ENCODE measurements around the gene STK25. TPM values are rescaled to one million over a fixed set of nuclear protein-coding genes. Genes with fewer than 3 reads are reported as not detected.

Gene STK25
- polyA plus RNA-seq, 2 of the 4 experiments (the other 2 are of a cell fraction): 101 to 138 TPM

DNA sequence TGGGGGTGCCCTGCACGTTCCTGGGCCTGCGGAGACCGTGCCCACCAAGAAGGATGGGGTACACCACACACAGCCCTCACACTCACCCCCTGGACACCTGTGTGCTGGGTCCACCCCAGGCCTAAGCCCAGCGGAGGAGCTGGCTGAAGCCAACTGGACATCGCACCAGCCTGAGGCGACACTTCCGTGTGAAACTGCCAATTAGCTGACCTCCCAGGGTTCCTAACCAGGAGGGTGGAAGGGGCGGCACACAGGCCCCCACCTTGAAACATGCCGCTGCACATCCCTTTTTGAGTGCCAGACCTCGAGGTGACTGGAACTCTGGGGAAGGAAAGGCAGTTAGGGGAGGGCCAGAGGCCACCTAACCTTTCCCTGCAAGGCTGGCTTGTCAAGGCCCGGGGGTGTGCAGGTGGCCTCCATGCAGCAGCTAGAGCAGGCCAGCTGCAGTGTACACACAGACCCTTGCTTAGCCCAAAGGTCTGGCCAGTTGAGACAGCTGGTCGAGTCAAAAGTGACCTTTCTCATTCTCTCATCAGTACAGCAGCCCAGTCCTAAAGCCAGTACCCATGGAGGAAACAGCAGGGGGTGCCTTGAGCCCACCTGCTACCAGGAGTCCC is 4.5 kb downstream of the STK25 start:
- Histone ChIP-seq H3K27ac (no peak overlapping the region), H3K4me3 (no peak overlapping the region), H3K4me2 (no peak overlapping the region), H3K9me3 (no peaks in the 10 kb centered on the region), H3K4me1 (peaks cover 8% of the 10 kb centered on the region; the same call in 2 of the 3 replicates)
- no peak for TF ChIP-seq RARB (CRISPR knock-in tag; IDR thresholded peaks at IDR 0.05)
- no peak for TF ChIP-seq MAFK (IDR thresholded peaks at IDR 0.05; ENCODE audit: partially characterized antibody)
- TF ChIP-seq RCOR1 (IDR thresholded peaks at IDR 0.05; ENCODE audit: low read depth, low read length): no peak
- TF ChIP-seq NFE2L2 (conservative IDR thresholded peaks at IDR 0.05; ENCODE audit: low read length): no peak
- TF ChIP-seq KDM1A (IDR thresholded peaks at IDR 0.05; ENCODE audit: low read depth): no peak
- no peak for TF ChIP-seq MYC (IDR thresholded peaks at IDR 0.05; ENCODE audit: borderline replicate concordance, low read length)
- TF ChIP-seq, protein P1, sequence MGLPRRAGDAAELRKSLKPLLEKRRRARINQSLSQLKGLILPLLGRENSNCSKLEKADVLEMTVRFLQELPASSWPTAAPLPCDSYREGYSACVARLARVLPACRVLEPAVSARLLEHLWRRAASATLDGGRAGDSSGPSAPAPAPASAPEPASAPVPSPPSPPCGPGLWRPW (IDR thresholded peaks at IDR 0.05): no peak
- TF ChIP-seq FOSL2 (IDR thresholded peaks at IDR 0.05): no peak
- TF ChIP-seq FOSL2 (CRISPR knock-in tag; IDR thresholded peaks at IDR 0.05): no peak
- 82% methylated on average over 12 of the region's 12 CpGs for WGBS (ENCODE audit: missing lambda C conversion rate)
- POLR2A ChIA-PET: no interaction called here
- CTCF ChIA-PET: interaction anchor here (1.0 to 1.1 kb wide), 3 partner anchors 12 to 131 kb away, joined by 3 to 6 read pairs (median 4); no protein-coding TSS in a partner anchor
- no peak for FAIRE-seq
- no peak for DNase-seq (ENCODE audit: low read depth in 1 of 2, low spot score in 1 of 2)
- no peak for ATAC-seq

DNA sequence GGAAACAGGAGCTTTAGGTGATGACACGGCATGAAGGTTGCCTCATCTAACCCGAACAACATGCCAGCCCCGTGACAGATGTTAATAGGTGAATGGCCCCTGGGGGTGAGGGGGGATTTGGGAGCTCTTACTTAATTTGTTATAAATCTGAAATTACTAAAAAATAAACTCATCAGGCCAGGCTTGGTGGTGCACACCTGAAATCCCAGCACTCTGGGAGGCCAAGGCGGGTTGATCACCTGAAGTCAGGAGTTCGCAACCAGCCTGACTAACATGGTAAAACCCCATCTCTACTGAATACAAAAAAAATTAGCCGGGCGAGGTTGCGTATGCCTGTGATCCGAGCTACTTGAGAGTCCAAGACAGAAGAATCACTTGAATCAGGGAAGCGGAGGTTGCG is 6.1 kb downstream of the STK25 start:
- H3K9me3 ChIP-seq: no peaks in the 10 kb centered on the region
- no peak overlapping the region for H3K4me2 ChIP-seq
- CTCF ChIA-PET: interaction anchor here (1.3 kb wide), 1 partner anchor 157 kb away, joined by 3 read pairs; no protein-coding TSS in a partner anchor
- peaks cover 8% of the 10 kb centered on the region; the same call in 2 of the 3 replicates for H3K4me1 ChIP-seq
- H3K27ac ChIP-seq: no peak overlapping the region
- DNase-seq (ENCODE audit: low read depth in 1 of 2, low spot score in 1 of 2): no peak
- 90% methylated on average over 11 of the region's 11 CpGs for WGBS (ENCODE audit: missing lambda C conversion rate)
- POLR2A ChIA-PET: no interaction called here
- no peak overlapping the region for H3K4me3 ChIP-seq
- ATAC-seq: no peak
- no peak for TF ChIP-seq TP53 (CRISPR knock-in tag; IDR thresholded peaks at IDR 0.05)
- TF ChIP-seq JUN (IDR thresholded peaks at IDR 0.05): no peak
- TF ChIP-seq TFCP2L1 (CRISPR knock-in tag; IDR thresholded peaks at IDR 0.05): no peak
- TF ChIP-seq CBX2 (IDR thresholded peaks at IDR 0.05; ENCODE audit: borderline replicate concordance, low read depth): no peak
- TF ChIP-seq, protein P1 (IDR thresholded peaks at IDR 0.05): no peak
- TF ChIP-seq ZFP36 (IDR thresholded peaks at IDR 0.05; ENCODE audit: borderline replicate concordance, partially characterized antibody): no peak
- TF ChIP-seq, protein P2, sequence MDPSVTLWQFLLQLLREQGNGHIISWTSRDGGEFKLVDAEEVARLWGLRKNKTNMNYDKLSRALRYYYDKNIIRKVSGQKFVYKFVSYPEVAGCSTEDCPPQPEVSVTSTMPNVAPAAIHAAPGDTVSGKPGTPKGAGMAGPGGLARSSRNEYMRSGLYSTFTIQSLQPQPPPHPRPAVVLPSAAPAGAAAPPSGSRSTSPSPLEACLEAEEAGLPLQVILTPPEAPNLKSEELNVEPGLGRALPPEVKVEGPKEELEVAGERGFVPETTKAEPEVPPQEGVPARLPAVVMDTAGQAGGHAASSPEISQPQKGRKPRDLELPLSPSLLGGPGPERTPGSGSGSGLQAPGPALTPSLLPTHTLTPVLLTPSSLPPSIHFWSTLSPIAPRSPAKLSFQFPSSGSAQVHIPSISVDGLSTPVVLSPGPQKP (IDR thresholded peaks at IDR 0.05; ENCODE audit: low read depth, low read length): no peak
- no peak for TF ChIP-seq NR3C1 (IDR thresholded peaks at IDR 0.05)
- TF ChIP-seq CHD4 (IDR thresholded peaks at IDR 0.05; ENCODE audit: borderline replicate concordance): no peak
- no peak for TF ChIP-seq ZSCAN20 (CRISPR knock-in tag; IDR thresholded peaks at IDR 0.05)
- TF ChIP-seq, protein P3, sequence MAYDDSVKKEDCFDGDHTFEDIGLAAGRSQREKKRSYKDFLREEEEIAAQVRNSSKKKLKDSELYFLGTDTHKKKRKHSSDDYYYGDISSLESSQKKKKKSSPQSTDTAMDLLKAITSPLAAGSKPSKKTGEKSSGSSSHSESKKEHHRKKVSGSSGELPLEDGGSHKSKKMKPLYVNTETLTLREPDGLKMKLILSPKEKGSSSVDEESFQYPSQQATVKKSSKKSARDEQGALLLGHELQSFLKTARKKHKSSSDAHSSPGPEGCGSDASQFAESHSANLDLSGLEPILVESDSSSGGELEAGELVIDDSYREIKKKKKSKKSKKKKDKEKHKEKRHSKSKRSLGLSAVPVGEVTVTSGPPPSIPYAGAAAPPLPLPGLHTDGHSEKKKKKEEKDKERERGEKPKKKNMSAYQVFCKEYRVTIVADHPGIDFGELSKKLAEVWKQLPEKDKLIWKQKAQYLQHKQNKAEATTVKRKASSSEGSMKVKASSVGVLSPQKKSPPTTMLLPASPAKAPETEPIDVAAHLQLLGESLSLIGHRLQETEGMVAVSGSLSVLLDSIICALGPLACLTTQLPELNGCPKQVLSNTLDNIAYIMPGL (CRISPR knock-in tag; IDR thresholded peaks at IDR 0.05; ENCODE audit: borderline replicate concordance): no peak
- no peak for TF ChIP-seq ESRRA (IDR thresholded peaks at IDR 0.05; ENCODE audit: borderline replicate concordance, low read length)
- TF ChIP-seq, protein P4, sequence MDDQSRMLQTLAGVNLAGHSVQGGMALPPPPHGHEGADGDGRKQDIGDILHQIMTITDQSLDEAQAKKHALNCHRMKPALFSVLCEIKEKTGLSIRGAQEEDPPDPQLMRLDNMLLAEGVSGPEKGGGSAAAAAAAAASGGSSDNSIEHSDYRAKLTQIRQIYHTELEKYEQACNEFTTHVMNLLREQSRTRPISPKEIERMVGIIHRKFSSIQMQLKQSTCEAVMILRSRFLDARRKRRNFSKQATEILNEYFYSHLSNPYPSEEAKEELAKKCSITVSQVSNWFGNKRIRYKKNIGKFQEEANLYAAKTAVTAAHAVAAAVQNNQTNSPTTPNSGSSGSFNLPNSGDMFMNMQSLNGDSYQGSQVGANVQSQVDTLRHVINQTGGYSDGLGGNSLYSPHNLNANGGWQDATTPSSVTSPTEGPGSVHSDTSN (IDR thresholded peaks at IDR 0.05): no peak
- TF ChIP-seq ZNF302 (CRISPR knock-in tag; IDR thresholded peaks at IDR 0.05): no peak
- TF ChIP-seq CHD2 (IDR thresholded peaks at IDR 0.05; ENCODE audit: low read length, partially characterized antibody): no peak
- no peak for TF ChIP-seq RNF2 (IDR thresholded peaks at IDR 0.05; ENCODE audit: borderline replicate concordance, low read depth)
- no peak for TF ChIP-seq POLR2A (IDR thresholded peaks at IDR 0.05; ENCODE audit: low read length)
- FAIRE-seq: no peak

Data from A549 (cell line).